Measurements from ENCODE around the gene TUBE1.

DNA sequence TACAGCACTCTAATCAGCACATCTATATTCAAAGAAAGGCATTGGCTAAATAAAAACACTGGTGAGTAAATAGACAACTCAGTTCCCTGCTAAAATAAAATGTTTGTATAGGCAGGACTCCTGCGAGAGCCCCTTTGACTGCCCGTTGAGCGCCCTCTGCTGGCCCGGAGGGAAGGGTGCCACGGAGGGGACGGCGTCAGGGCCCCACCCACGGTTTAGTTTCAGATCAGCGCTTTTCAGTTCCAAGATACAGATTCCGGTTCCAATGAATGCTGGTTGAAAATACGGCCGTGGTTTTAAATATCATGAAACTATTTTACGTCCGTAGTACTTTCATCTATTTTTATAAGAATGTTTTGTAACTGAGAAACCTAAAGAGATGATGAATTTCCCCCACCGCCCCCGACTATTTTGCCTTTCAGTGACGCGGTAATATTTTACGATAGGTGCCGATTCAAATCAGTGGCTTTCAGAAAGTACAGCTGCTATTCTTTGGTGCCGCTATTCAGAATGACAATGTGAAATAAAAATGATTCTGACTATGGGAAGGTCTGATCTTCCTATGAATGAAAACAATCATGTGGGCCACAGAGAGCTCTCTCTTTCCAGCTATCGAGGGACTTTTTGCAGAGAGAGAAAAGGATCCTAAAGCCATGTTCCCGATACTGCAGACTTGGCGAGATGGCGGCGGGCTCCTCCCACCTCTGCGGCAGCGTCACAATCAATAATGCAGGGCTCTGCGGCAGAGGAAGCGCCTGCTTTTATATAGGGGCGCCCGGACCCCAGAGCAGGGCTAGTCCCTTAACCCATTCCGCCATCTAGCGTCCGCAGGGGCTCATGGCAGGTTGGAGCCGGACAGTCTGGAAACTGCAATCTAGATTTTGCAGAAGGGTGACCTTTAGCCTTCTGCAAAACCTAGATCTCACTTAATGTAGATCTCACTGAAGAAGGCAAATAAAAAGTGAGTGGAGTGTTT lies 44.0 kb downstream of the TUBE1 start:
- peak in 2 of 3 donors; percentile 46 to 49 for TF ChIP-seq POLR2A (IDR thresholded peaks at IDR 0.05)
- TF ChIP-seq, protein P1, sequence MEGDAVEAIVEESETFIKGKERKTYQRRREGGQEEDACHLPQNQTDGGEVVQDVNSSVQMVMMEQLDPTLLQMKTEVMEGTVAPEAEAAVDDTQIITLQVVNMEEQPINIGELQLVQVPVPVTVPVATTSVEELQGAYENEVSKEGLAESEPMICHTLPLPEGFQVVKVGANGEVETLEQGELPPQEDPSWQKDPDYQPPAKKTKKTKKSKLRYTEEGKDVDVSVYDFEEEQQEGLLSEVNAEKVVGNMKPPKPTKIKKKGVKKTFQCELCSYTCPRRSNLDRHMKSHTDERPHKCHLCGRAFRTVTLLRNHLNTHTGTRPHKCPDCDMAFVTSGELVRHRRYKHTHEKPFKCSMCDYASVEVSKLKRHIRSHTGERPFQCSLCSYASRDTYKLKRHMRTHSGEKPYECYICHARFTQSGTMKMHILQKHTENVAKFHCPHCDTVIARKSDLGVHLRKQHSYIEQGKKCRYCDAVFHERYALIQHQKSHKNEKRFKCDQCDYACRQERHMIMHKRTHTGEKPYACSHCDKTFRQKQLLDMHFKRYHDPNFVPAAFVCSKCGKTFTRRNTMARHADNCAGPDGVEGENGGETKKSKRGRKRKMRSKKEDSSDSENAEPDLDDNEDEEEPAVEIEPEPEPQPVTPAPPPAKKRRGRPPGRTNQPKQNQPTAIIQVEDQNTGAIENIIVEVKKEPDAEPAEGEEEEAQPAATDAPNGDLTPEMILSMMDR (IDR thresholded peaks at IDR 0.05) = peak; percentile 80 to 98 (median 87)

Data from body of pancreas (tissue), 4 donors.